ENCODE data around the gene CPT1A. TPM values are rescaled to one million over a fixed set of nuclear protein-coding genes. Genes with fewer than 3 reads are reported as not detected.

Gene CPT1A
- total RNA-seq, 2 experiments from 2014 or later, result 50.2 to 51.1 TPM

GRCh38 chr11:68796801-68797200 is 44.9 kb downstream of the CPT1A start:
- no peaks in the 10 kb centered on the region for H3K4me1 Mint-ChIP-seq
- no peaks in the 10 kb centered on the region for H3K9me3 Mint-ChIP-seq
- H3K4me3 Mint-ChIP-seq, result no peak overlapping the region
- H3K27ac Mint-ChIP-seq, result no peak overlapping the region
- peaks cover 36% of the 10 kb centered on the region for H3K36me3 Mint-ChIP-seq (ENCODE audit: low read depth)
- CTCF ChIA-PET, result no interaction called here
- H3K27me3 Mint-ChIP-seq, result no peaks in the 10 kb centered on the region
- no peak for DNase-seq
- POLR2A ChIA-PET, result no interaction called here

DNA sequence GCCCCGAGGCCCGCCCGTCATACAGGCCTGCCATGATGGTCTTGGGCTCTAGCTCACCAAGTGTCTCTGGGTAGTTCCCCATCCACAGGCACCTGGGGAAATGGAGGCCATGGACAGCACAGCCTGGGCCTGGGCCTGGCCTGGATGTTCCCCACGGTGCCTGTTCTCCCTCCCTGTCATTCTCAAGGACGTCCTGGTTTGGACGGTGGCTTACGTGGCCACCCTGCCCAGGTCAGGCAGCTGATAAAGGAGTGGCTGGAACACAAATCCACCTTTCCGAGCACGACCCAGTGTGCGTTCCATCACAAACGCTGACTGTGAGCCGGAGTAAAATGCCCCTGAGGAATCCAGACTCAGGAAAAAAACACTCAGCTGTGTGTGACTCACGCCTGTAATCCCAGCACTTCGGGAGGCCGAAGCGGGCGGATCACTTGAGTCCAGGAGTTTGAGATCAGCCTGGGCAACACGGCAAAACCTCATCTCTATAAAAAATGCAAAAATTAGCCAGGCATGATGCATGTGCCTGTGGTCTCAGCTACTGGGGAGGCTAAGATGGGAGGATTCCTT is 49.2 kb downstream of the CPT1A start:
- no peak overlapping the region for H3K4me3 Mint-ChIP-seq
- CTCF ChIA-PET, result interaction anchor here (1.2 kb wide), 1 partner anchor 52 kb away, joined by 3 read pairs; no protein-coding TSS in a partner anchor

GRCh38 chr11:68784653-68785052 is 57.1 kb downstream of the CPT1A start:
- POLR2A ChIA-PET, result no interaction called here
- Mint-ChIP-seq H3K27ac (no peak overlapping the region), H3K27me3 (no peaks in the 10 kb centered on the region), H3K36me3 (ENCODE audit: low read depth) (peaks cover 23% of the 10 kb centered on the region), H3K9me3 (no peaks in the 10 kb centered on the region), H3K4me1 (no peaks in the 10 kb centered on the region), H3K4me3 (no peak overlapping the region)
- no peak for DNase-seq
- CTCF ChIA-PET, result no interaction called here

More for the DNA sequence above, 49.2 kb downstream of the CPT1A start:
- DNase-seq, result no peak
- H3K27me3 Mint-ChIP-seq, result no peaks in the 10 kb centered on the region
- H3K27ac Mint-ChIP-seq, result no peak overlapping the region
- peaks cover 29% of the 10 kb centered on the region for H3K36me3 Mint-ChIP-seq (ENCODE audit: low read depth)
- no peaks in the 10 kb centered on the region for H3K4me1 Mint-ChIP-seq
- POLR2A ChIA-PET, result no interaction called here
- no peaks in the 10 kb centered on the region for H3K9me3 Mint-ChIP-seq

DNA sequence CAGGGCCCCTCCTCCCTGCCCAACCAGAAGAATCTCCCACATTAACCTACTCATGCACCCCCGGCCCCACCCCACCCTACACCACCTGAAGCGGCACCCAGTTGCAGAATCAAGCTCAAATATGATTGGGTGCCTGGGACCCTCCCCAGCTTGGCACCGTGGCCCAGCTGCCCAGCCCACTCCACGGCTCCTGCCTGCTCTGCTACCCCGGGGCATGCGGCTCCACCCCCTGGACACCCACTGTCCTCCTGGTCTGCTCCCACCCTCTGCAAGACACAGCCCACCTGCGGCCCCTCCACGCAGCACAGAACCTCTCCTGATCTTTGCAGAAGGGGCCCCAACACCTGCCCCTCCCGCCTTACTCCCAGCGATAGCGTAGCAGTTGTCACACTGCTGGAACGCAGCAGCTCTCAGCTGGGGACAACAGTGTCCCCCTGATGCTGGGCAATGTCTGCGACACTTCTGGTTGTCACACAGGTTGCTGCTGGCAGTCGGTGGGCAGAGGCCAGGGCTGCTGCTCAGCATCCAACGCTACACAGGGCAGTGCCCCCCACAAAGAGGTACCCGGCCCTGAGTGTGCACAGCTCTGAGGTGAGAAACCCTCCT is 58.4 kb downstream of the CPT1A start:
- no peak overlapping the region for H3K4me3 Mint-ChIP-seq
- peaks cover 27% of the 10 kb centered on the region for H3K36me3 Mint-ChIP-seq (ENCODE audit: low read depth)
- H3K27me3 Mint-ChIP-seq, result no peaks in the 10 kb centered on the region
- no peak overlapping the region for H3K27ac Mint-ChIP-seq
- POLR2A ChIA-PET, result no interaction called here
- CTCF ChIA-PET, result no interaction called here
- H3K9me3 Mint-ChIP-seq, result no peaks in the 10 kb centered on the region
- H3K4me1 Mint-ChIP-seq, result no peaks in the 10 kb centered on the region
- no peak for DNase-seq

- DNase-seq, result no peak
- peaks cover 33% of the 10 kb centered on the region for H3K36me3 Mint-ChIP-seq (ENCODE audit: low read depth)
- H3K9me3 Mint-ChIP-seq, result no peaks in the 10 kb centered on the region
- no peak overlapping the region for H3K4me3 Mint-ChIP-seq
- ChIA-PET CTCF (no interaction called here), POLR2A (no interaction called here)
- H3K4me1 Mint-ChIP-seq, result no peaks in the 10 kb centered on the region
- no peak overlapping the region for H3K27ac Mint-ChIP-seq
- H3K27me3 Mint-ChIP-seq, result no peaks in the 10 kb centered on the region
These were observed 59.0 kb downstream of the CPT1A start for GRCh38 chr11:68782711-68783110.

- no peaks in the 10 kb centered on the region for H3K9me3 Mint-ChIP-seq
- H3K36me3 Mint-ChIP-seq (ENCODE audit: low read depth), result peaks cover 41% of the 10 kb centered on the region
- ChIA-PET CTCF (no interaction called here), POLR2A (no interaction called here)
- H3K27ac Mint-ChIP-seq, result no peak overlapping the region
- no peaks in the 10 kb centered on the region for H3K4me1 Mint-ChIP-seq
- H3K4me3 Mint-ChIP-seq, result no peak overlapping the region
- no peak for DNase-seq
- no peaks in the 10 kb centered on the region for H3K27me3 Mint-ChIP-seq
These were observed 60.9 kb downstream of the CPT1A start for GRCh38 chr11:68780829-68781228.

GRCh38 chr11:68778205-68778604 is 63.5 kb downstream of the CPT1A start:
- Mint-ChIP-seq H3K4me1 (no peaks in the 10 kb centered on the region), H3K9me3 (no peaks in the 10 kb centered on the region), H3K36me3 (ENCODE audit: low read depth) (peaks cover 53% of the 10 kb centered on the region), H3K4me3 (no peak overlapping the region), H3K27ac (no peak overlapping the region), H3K27me3 (no peaks in the 10 kb centered on the region)
- POLR2A ChIA-PET, result no interaction called here
- CTCF ChIA-PET, result no interaction called here
- no peak for DNase-seq

- H3K4me3 Mint-ChIP-seq, result no peak overlapping the region
- CTCF ChIA-PET, result no interaction called here
- no peak for DNase-seq
- POLR2A ChIA-PET, result no interaction called here
- H3K9me3 Mint-ChIP-seq, result no peaks in the 10 kb centered on the region
- H3K27me3 Mint-ChIP-seq, result no peaks in the 10 kb centered on the region
- H3K27ac Mint-ChIP-seq, result no peak overlapping the region
- H3K4me1 Mint-ChIP-seq, result no peaks in the 10 kb centered on the region
- H3K36me3 Mint-ChIP-seq (ENCODE audit: low read depth), result peaks cover 57% of the 10 kb centered on the region
These were observed 65.1 kb downstream of the CPT1A start for GRCh38 chr11:68776442-68777235.

DNA sequence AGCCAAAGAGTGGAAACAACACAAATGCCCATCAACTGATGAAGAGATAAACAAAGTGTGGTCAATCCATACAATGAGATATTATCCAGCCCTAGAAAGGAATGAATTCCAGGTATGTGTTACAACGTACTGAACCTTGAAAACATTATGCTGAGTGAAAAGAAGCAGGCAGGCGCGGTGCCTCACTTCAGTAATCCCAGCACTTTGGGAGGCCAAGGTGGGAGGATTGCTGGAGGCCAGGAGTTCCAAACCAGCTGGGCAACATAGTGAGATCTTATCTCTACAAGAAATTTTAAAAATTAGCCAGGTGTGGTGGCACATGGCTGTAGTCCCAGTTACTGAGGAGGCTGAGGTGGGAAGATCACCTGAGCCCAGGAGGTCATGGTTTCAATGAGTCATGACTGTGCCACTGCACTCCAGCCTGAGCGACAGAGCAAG is 65.7 kb downstream of the CPT1A start:
- ChIA-PET POLR2A (no interaction called here), CTCF (no interaction called here)
- no peaks in the 10 kb centered on the region for H3K27me3 Mint-ChIP-seq
- no peak overlapping the region for H3K4me3 Mint-ChIP-seq
- H3K9me3 Mint-ChIP-seq, result no peaks in the 10 kb centered on the region
- H3K4me1 Mint-ChIP-seq, result no peaks in the 10 kb centered on the region
- DNase-seq, result no peak
- peaks cover 57% of the 10 kb centered on the region for H3K36me3 Mint-ChIP-seq (ENCODE audit: low read depth)
- H3K27ac Mint-ChIP-seq, result no peak overlapping the region

DNA sequence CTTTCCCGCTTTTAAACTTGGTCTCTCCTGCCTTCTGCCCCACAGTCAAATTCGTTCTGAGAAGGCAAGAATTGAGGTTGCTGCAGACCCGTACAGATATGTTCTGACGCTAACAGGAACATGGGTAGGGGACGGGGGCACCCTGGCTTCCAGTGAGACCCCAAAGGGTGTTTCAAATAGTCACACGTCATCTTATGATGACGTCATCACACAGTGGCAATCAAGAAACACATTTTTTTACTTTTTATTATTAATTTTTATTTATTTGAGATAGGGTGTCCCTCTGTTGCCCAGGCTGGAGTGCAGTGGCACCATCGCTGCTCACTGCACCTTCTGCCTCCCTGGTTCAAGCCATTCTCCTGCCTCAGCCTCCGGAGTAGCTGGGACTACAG is 67.5 kb downstream of the CPT1A start:
- no peaks in the 10 kb centered on the region for H3K27me3 Mint-ChIP-seq
- no peak for DNase-seq
- H3K9me3 Mint-ChIP-seq, result no peaks in the 10 kb centered on the region
- CTCF ChIA-PET, result no interaction called here
- POLR2A ChIA-PET, result no interaction called here
- peaks cover 58% of the 10 kb centered on the region for H3K36me3 Mint-ChIP-seq (ENCODE audit: low read depth)
- H3K4me3 Mint-ChIP-seq, result no peak overlapping the region
- no peak overlapping the region for H3K27ac Mint-ChIP-seq
- no peaks in the 10 kb centered on the region for H3K4me1 Mint-ChIP-seq

DNA sequence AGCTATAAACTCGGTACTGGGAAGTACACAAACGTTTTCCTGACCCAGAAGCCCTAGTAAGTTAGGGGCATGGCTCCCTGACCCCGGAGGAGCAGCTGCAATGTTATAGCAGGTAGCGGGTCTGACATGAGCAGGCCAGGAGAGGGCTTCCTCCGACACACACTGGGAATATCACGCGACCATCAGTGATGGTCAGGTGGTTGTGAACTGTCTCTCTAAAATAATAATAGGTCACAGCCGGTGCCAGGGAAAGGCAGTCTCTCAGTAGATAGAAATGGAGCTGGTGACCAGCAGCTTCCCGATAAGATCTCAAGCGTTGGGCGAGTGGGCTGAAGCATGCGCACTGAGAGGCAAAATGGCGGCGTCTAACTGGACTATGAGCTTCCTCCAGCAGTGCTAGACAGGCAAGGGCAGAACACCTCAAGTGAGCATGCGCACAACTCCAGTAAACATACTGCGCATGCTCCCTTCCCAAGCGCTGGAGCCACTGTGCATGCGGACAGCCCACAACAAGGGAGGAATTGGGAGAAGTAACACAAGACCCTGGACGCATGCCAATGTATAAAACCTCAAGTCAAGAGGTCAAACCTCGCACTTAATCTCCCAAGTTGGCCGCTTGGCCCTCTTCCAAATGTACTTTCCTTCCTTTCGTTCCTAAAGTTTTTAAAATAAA is 68.1 kb downstream of the CPT1A start:
- POLR2A ChIA-PET, result no interaction called here
- CTCF ChIA-PET, result no interaction called here
- H3K27ac Mint-ChIP-seq, result no peak overlapping the region

DNA sequence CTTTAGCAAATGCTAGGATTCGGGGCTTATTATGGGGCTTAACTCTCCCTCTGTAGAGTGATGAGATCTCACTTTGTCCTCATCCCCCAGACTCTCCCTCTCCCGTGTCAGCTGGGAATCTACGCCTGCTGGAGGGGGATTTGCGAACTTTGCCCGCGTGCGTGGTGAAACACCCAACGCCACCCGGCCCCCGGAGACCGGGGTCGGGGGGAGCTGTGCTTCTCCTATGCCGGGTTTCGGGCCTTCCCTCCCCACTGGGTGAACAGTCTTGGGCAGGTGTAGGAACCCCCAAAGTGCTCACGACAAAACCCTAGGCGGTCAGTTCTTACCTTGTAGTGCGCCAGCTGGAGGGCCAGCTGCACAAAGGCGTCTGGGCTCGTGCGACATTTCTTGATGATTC is 68.8 kb downstream of the CPT1A start:
- H3K27ac Mint-ChIP-seq, result no peak overlapping the region
- no peak overlapping the region for H3K4me3 Mint-ChIP-seq
- ChIA-PET CTCF (no interaction called here), POLR2A (no interaction called here)
- no peaks in the 10 kb centered on the region for H3K9me3 Mint-ChIP-seq
- DNase-seq, result no peak
- H3K36me3 Mint-ChIP-seq (ENCODE audit: low read depth), result peaks cover 60% of the 10 kb centered on the region
- H3K27me3 Mint-ChIP-seq, result no peaks in the 10 kb centered on the region
- H3K4me1 Mint-ChIP-seq, result no peaks in the 10 kb centered on the region

More for the DNA sequence above, 68.1 kb downstream of the CPT1A start:
- DNase-seq, result no peak
- Mint-ChIP-seq H3K9me3 (no peaks in the 10 kb centered on the region), H3K36me3 (ENCODE audit: low read depth) (peaks cover 59% of the 10 kb centered on the region), H3K27me3 (no peaks in the 10 kb centered on the region), H3K4me3 (no peak overlapping the region), H3K4me1 (no peaks in the 10 kb centered on the region)

GRCh38 chr11:68770781-68771180 is 70.9 kb downstream of the CPT1A start:
- no peak overlapping the region for H3K4me3 Mint-ChIP-seq
- DNase-seq, result no peak
- H3K4me1 Mint-ChIP-seq, result no peaks in the 10 kb centered on the region
- no peaks in the 10 kb centered on the region for H3K9me3 Mint-ChIP-seq
- peaks cover 49% of the 10 kb centered on the region for H3K36me3 Mint-ChIP-seq (ENCODE audit: low read depth)
- ChIA-PET POLR2A (no interaction called here), CTCF (no interaction called here)
- no peaks in the 10 kb centered on the region for H3K27me3 Mint-ChIP-seq
- H3K27ac Mint-ChIP-seq, result no peak overlapping the region

All from activated CD4-positive, alpha-beta memory T cell treated with anti-CD3 and anti-CD28 coated beads, Interleukin-2, amount 10 ng/mL, durations not matched to agents 7 days and 5 days (primary cell).